IMR-90 (cell line): ENCODE results near the gene RASSF5. TPM values are rescaled to one million over a fixed set of nuclear protein-coding genes. Genes with fewer than 3 reads are reported as not detected.

ENCODE experiments used
- ATAC-seq: fragments of 200-7000 bp; cut with Tn5 transposase; 2 replicates; pipeline ENCODE4 v1.9.1; 2020; ENCODE audit warnings: low read depth, mild to moderate bottlenecking, moderate library complexity
- BruUV-seq: library from RNA; stranded (reverse); fragments of 400-500 nt; replicated peaks from 2 replicates; lab custom pipeline; 2021; lab: Mats Ljungman, UMichigan
- CTCF ChIA-PET: fragments of 300-600 bp; formaldehyde crosslinking; extraction: SDS; loops from one replicate; lab custom pipeline; 2021; ENCODE audit warnings: antibody characterized with exemption; lab: Yijun Ruan, JAX
- POLR2A ChIA-PET: fragments of 300-600 bp; sonication (Branson Sonifier 250); formaldehyde crosslinking; loops from one replicate; lab custom pipeline; 2022; ENCODE audit warnings: antibody characterized with exemption; ENCODE audit not compliant: unreplicated experiment; lab: Charles Lee
- DNase-seq: peaks from one replicate; pipeline ENCODE4 v3.0.0; 2013
- H2AFZ ChIP-seq: replicated peaks from 2 replicates; pipeline ENCODE3; 2013; ENCODE audit warnings: low read length, mild to moderate bottlenecking; ENCODE audit not compliant: poor library complexity
- H2AK5ac ChIP-seq: 2 replicates; pipeline ENCODE4 v1.6.1; 2013; ENCODE audit warnings: low read depth, low read length, inconsistent platforms
- H2AK9ac ChIP-seq: replicated peaks from 2 replicates; pipeline ENCODE3; 2013; ENCODE audit warnings: mild to moderate bottlenecking, low read depth, low read length, moderate library complexity; ENCODE audit not compliant: poor library complexity
- H2BK120ac ChIP-seq: 2 replicates; pipeline ENCODE4 v1.6.1; 2013; ENCODE audit warnings: low read depth, low read length, inconsistent platforms
- H2BK15ac ChIP-seq: 3 replicates; pipeline ENCODE4 v1.6.1; 2013; ENCODE audit warnings: low read depth, low read length, inconsistent platforms
- H2BK20ac ChIP-seq: 2 replicates; pipeline ENCODE4 v1.6.1; 2013; ENCODE audit warnings: low read depth, mild to moderate bottlenecking, inconsistent platforms, low read length, moderate library complexity
- H2BK5ac ChIP-seq: 2 replicates; pipeline ENCODE4 v1.6.1; 2013; ENCODE audit warnings: mild to moderate bottlenecking, low read depth, low read length, inconsistent platforms; ENCODE audit not compliant: poor library complexity, severe bottlenecking
- H3K14ac ChIP-seq: replicated peaks from 2 replicates; pipeline ENCODE4 v1.6.1; 2013; ENCODE audit warnings: low read depth, low read length, inconsistent platforms
- H3K18ac ChIP-seq: 2 replicates; pipeline ENCODE4 v1.6.1; 2013; ENCODE audit warnings: low read depth, low read length, control low read depth
- H3K23ac ChIP-seq: 2 replicates; pipeline ENCODE4 v1.6.1; 2013; ENCODE audit warnings: low read depth, low read length, inconsistent platforms
- H3K27ac ChIP-seq: 2 replicates; pipeline ENCODE4 v1.5.1; 2013; ENCODE audit warnings: mild to moderate bottlenecking, control low read depth, low read length; ENCODE audit not compliant: insufficient read depth
- H3K27me3 ChIP-seq: 2 replicates; pipeline ENCODE4 v1.6.1; 2013; ENCODE audit warnings: low read length; ENCODE audit not compliant: control insufficient read depth, insufficient read depth
- H3K36me3 ChIP-seq: 2 replicates; pipeline ENCODE4 v1.6.1; 2013; ENCODE audit warnings: low read length, mixed read lengths; ENCODE audit not compliant: control insufficient read depth, insufficient read depth
- H3K4ac ChIP-seq: 2 replicates; pipeline ENCODE4 v1.6.1; 2013; ENCODE audit warnings: low read depth, low read length, inconsistent platforms
- H3K4me1 ChIP-seq: 2 replicates; pipeline ENCODE4 v1.6.1; 2013; ENCODE audit warnings: low read length, mixed read lengths; ENCODE audit not compliant: control insufficient read depth, insufficient read depth
- H3K4me2 ChIP-seq: 2 replicates; pipeline ENCODE4 v1.6.1; 2013; ENCODE audit warnings: low read depth, mild to moderate bottlenecking, control low read depth, low read length, moderate library complexity
- H3K4me3 ChIP-seq: 2 replicates; pipeline ENCODE4 v1.5.1; 2013; ENCODE audit warnings: low read depth, mild to moderate bottlenecking, control low read depth, low read length, moderate library complexity; ENCODE audit not compliant: insufficient read depth
- H3K56ac ChIP-seq: 2 replicates; pipeline ENCODE4 v1.6.1; 2013; ENCODE audit warnings: low read length, inconsistent platforms; ENCODE audit not compliant: insufficient read depth; ENCODE audit errors: extremely low read depth
- H3K79me1 ChIP-seq, 2 experiments: 2 replicates each; pipeline ENCODE4 v1.6.1; 2013; ENCODE audit warnings: low read length in 2 of 2, inconsistent platforms in 1 of 2, low read depth in 1 of 2
- H3K9ac ChIP-seq: 2 replicates; pipeline ENCODE4 v1.6.1; 2013; ENCODE audit warnings: low read depth, low read length, control low read depth
- H3K9me1 ChIP-seq: 2 replicates; pipeline ENCODE4 v1.6.1; 2013; ENCODE audit warnings: low read length, inconsistent platforms; ENCODE audit not compliant: insufficient read depth
- H3K9me3 ChIP-seq: 2 replicates; pipeline ENCODE4 v1.6.1; 2013; ENCODE audit warnings: low read length; ENCODE audit not compliant: control insufficient read depth, insufficient read depth
- H4K20me1 ChIP-seq: 2 replicates; pipeline ENCODE4 v1.6.1; 2013; ENCODE audit warnings: low read length, inconsistent platforms; ENCODE audit not compliant: insufficient read depth
- H4K5ac ChIP-seq: 2 replicates; pipeline ENCODE4 v1.6.1; 2013; ENCODE audit warnings: mild to moderate bottlenecking, low read depth, low read length, control low read depth
- H4K8ac ChIP-seq, 2 experiments: 2 replicates each; pipeline ENCODE4 v1.6.1; 2013; ENCODE audit warnings: low read depth in 2 of 2, low read length in 2 of 2, control low read depth in 1 of 2, inconsistent platforms in 1 of 2
- H4K91ac ChIP-seq: 2 replicates; pipeline ENCODE4 v1.6.1; 2013; ENCODE audit warnings: low read depth, low read length, inconsistent platforms; ENCODE audit not compliant: insufficient read depth
- CEBPB ChIP-seq: IDR thresholded peaks from 2 replicates; pipeline ENCODE4 v1.6.1; 2012; ENCODE audit warnings: low read depth, low read length, improper control_type of control experiment
- MAFK ChIP-seq: IDR thresholded peaks from 2 replicates; pipeline ENCODE4 v1.6.1; 2012; ENCODE audit warnings: low read depth, low read length, improper control_type of control experiment
- MAZ ChIP-seq: IDR thresholded peaks from 2 replicates; pipeline ENCODE4 v1.6.1; 2012; ENCODE audit warnings: low read depth, mild to moderate bottlenecking, low read length, improper control_type of control experiment, moderate library complexity, borderline replicate concordance
- MXI1 ChIP-seq: IDR thresholded peaks from 2 replicates; pipeline ENCODE4 v1.6.1; 2012; ENCODE audit warnings: low read depth, mild to moderate bottlenecking, low read length, moderate library complexity, borderline replicate concordance
- NFE2L2 ChIP-seq: fragments of 150-350 bp; IDR thresholded peaks from 2 replicates; pipeline ENCODE4 v1.6.1; 2016; ENCODE audit warnings: low read depth, mild to moderate bottlenecking, low read length
- POLR2A ChIP-seq: IDR thresholded peaks from 2 replicates; pipeline ENCODE4 v1.6.1; 2012; ENCODE audit warnings: mild to moderate bottlenecking, low read depth, low read length
- RCOR1 ChIP-seq: IDR thresholded peaks from 2 replicates; pipeline ENCODE4 v1.6.1; 2012; ENCODE audit warnings: mild to moderate bottlenecking, low read length, improper control_type of control experiment; ENCODE audit not compliant: insufficient replicate concordance
- RFX5 ChIP-seq: IDR thresholded peaks from 2 replicates; pipeline ENCODE4 v1.8.0; 2012; ENCODE audit warnings: low read depth, mild to moderate bottlenecking, low read length, moderate library complexity
- SMC3 ChIP-seq: fragments of 150-350 bp; IDR thresholded peaks from 2 replicates; pipeline ENCODE4 v1.6.1; 2016; ENCODE audit warnings: low read depth, mild to moderate bottlenecking, antibody characterized with exemption, low read length, moderate library complexity
- WGBS, 2 experiments: methylation state at CpG; one replicate each; pipeline versions ENCODE4 v1.1.5 to v1.1.7; 2013; ENCODE audit warnings: missing lambda C conversion rate in 2 of 2; ENCODE audit not compliant: insufficient read length in 1 of 2; ENCODE audit errors: extremely low coverage in 2 of 2; 5-methylcytosine and 5-hydroxymethylcytosine counted together
- dilution Hi-C: fragments of 300-500 bp; cut with HindIII; formaldehyde crosslinking; loops from one replicate; pipeline ENCODE4 v1.14.3; 2018; ENCODE audit warnings: low sequenced_read_pairs; ENCODE audit not compliant: unreplicated experiment
- in situ Hi-C: fragments of 300-500 bp; cut with MboI; formaldehyde crosslinking; loops from 3 replicates; pipeline ENCODE4 v1.14.3; 2019; ENCODE audit warnings: low sequenced_read_pairs, inconsistent platforms, mixed read lengths
- intact Hi-C: fragments of 100-400 bp; cut with micrococcal nuclease; formaldehyde crosslinking; loops from 2 replicates; pipeline ENCODE4 v1.10.0; 2022
- polyA plus RNA-seq, 3 experiments: library from polyadenylated mRNA; depleted of rRNA; stranded (reverse); fragments of >200 nt; gene quantifications; 2 replicates each; pipeline ENCODE4 v1.2.3, GENCODE V29; 2012; ENCODE audit warnings: low replicate concordance in 1 of 3
- total RNA-seq: library from RNA; depleted of rRNA; stranded (reverse); fragments of >200 nt; gene quantifications from 2 replicates; pipeline ENCODE4 v1.2.3, GENCODE V29; 2012
- TF ChIP-seq, protein P1 (sequence below): fragments of 150-350 bp; IDR thresholded peaks from 2 replicates; pipeline ENCODE4 v1.6.1; 2016; ENCODE audit warnings: low read depth, mild to moderate bottlenecking, low read length, moderate library complexity, borderline replicate concordance
- TF ChIP-seq, protein P2 (sequence below): fragments of 150-350 bp; IDR thresholded peaks from 2 replicates; pipeline ENCODE4 v1.6.1; 2017; ENCODE audit warnings: mild to moderate bottlenecking, antibody characterized with exemption, low read length, low read depth
- TF ChIP-seq, protein P3 (sequence below): conservative IDR thresholded peaks from 2 replicates; pipeline ENCODE4 v1.5.1; 2012; ENCODE audit warnings: mild to moderate bottlenecking, low read depth, low read length, improper control_type of control experiment

The RASSF5 gene
- total and polyA plus RNA-seq, 2 of the 4 experiments (the other 2 are of a cell fraction) = 0.18 to 1.1 TPM

DNA sequence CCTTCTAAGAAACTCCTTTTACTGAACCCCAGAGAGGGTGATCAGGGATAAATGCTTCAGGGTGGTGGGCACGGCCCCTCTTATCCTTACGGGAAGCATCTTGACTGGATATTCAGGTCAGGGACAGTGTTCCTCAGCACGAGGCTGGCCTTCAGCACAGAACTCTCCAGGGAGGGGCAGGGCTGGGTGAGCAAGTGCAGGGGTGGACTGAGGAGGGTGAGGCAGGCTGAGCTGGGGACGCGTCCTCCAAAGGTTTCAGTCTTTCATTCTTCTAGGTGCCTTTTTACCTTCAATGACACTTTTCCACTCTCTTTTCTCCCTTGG, 52.3 kb downstream of the RASSF5 start:
- Histone ChIP-seq H3K56ac (no peak overlapping the region), H3K27ac (no peak overlapping the region), H3K4me1 (peaks cover 4% of the 10 kb centered on the region; the same call in 1 of the 2 replicates), H2AK9ac (no peak overlapping the region), H2BK20ac (no peak overlapping the region), H3K9me1 (peaks cover 7% of the 10 kb centered on the region; the same call in 1 of the 2 replicates), H4K91ac (no peak overlapping the region), H3K79me1 (no peaks in the 10 kb centered on the region), H3K27me3 (peaks cover 6% of the 10 kb centered on the region), H2BK120ac (no peak overlapping the region), H3K4me3 (no peak overlapping the region), H2BK15ac (no peak overlapping the region), H3K23ac (no peak overlapping the region), H4K8ac (no peak overlapping the region), H3K4ac (no peak overlapping the region), H2AFZ (no peak overlapping the region), H3K14ac (no peak overlapping the region), H4K20me1 (0 out of 2 replicates have a peak, but pooled peaks cover 12% of the 10 kb centered on the region), H2AK5ac (no peak overlapping the region), H4K5ac (no peak overlapping the region), H3K9me3 (no peaks in the 10 kb centered on the region), H3K9ac (no peak overlapping the region), H3K18ac (no peak overlapping the region), H2BK5ac (no peak overlapping the region), H3K4me2 (no peak overlapping the region), H3K36me3 (no peaks in the 10 kb centered on the region)
- DNase-seq = no peak
- CTCF ChIA-PET = no interaction called here
- BruUV-seq = no TSS peak
- intact Hi-C loops = no loop called here
- ATAC-seq = no peak
- dilution Hi-C loops = no loop called here
- POLR2A ChIA-PET = no interaction called here
- WGBS, 2 experiments = no CpG with 5 or more reads among the region's 5 CpGs
- TF ChIP-seq, protein P1, sequence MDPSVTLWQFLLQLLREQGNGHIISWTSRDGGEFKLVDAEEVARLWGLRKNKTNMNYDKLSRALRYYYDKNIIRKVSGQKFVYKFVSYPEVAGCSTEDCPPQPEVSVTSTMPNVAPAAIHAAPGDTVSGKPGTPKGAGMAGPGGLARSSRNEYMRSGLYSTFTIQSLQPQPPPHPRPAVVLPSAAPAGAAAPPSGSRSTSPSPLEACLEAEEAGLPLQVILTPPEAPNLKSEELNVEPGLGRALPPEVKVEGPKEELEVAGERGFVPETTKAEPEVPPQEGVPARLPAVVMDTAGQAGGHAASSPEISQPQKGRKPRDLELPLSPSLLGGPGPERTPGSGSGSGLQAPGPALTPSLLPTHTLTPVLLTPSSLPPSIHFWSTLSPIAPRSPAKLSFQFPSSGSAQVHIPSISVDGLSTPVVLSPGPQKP = no peak
- TF ChIP-seq, protein P2, sequence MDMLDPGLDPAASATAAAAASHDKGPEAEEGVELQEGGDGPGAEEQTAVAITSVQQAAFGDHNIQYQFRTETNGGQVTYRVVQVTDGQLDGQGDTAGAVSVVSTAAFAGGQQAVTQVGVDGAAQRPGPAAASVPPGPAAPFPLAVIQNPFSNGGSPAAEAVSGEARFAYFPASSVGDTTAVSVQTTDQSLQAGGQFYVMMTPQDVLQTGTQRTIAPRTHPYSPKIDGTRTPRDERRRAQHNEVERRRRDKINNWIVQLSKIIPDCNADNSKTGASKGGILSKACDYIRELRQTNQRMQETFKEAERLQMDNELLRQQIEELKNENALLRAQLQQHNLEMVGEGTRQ = no peak
- TF ChIP-seq POLR2A = no peak
- TF ChIP-seq MAZ = no peak
- TF ChIP-seq, protein P3, sequence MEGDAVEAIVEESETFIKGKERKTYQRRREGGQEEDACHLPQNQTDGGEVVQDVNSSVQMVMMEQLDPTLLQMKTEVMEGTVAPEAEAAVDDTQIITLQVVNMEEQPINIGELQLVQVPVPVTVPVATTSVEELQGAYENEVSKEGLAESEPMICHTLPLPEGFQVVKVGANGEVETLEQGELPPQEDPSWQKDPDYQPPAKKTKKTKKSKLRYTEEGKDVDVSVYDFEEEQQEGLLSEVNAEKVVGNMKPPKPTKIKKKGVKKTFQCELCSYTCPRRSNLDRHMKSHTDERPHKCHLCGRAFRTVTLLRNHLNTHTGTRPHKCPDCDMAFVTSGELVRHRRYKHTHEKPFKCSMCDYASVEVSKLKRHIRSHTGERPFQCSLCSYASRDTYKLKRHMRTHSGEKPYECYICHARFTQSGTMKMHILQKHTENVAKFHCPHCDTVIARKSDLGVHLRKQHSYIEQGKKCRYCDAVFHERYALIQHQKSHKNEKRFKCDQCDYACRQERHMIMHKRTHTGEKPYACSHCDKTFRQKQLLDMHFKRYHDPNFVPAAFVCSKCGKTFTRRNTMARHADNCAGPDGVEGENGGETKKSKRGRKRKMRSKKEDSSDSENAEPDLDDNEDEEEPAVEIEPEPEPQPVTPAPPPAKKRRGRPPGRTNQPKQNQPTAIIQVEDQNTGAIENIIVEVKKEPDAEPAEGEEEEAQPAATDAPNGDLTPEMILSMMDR = no peak
- no peak for TF ChIP-seq MXI1
- no peak for TF ChIP-seq NFE2L2
- no peak for TF ChIP-seq SMC3
- no peak for TF ChIP-seq RFX5
- TF ChIP-seq MAFK = no peak
- no peak for TF ChIP-seq CEBPB
- no peak for TF ChIP-seq RCOR1
- in situ Hi-C loops = no loop called here
